ENCODE results near the gene FSD1. TPM values are rescaled to one million over a fixed set of nuclear protein-coding genes. Genes with fewer than 3 reads are reported as not detected.

Gene FSD1
- total RNA-seq, 1 donor: 4.6 TPM

Other genes with a start within 250 kb of the FSD1 start
- 31.2 TPM for gene ZBTB7A, start 237.7 kb upstream of the FSD1 start, total RNA-seq
- gene MAP2K2, start 180.5 kb upstream of the FSD1 start, total RNA-seq: 136 TPM
- gene CREB3L3, start 151.0 kb upstream of the FSD1 start, total RNA-seq: under 0.01 TPM
- 15.3 TPM for gene SIRT6, start 122.0 kb upstream of the FSD1 start, total RNA-seq
- 0.27 TPM for gene ANKRD24, start 121.9 kb upstream of the FSD1 start, total RNA-seq
- gene EBI3, start 75.1 kb upstream of the FSD1 start, total RNA-seq: 0.27 TPM
- 48.5 TPM for gene YJU2, start 57.5 kb upstream of the FSD1 start, total RNA-seq
- 2.4 TPM for gene SHD, start 25.3 kb upstream of the FSD1 start, total RNA-seq
- 36.1 TPM for gene TMIGD2, start 2.2 kb upstream of the FSD1 start, total RNA-seq
- 3.8 TPM for gene STAP2, start 34.2 kb downstream of the FSD1 start, total RNA-seq
- 22.4 TPM for gene MPND, start 39.0 kb downstream of the FSD1 start, total RNA-seq
- 25.9 TPM for gene SH3GL1, start 95.9 kb downstream of the FSD1 start, total RNA-seq
- gene CHAF1A, start 98.0 kb downstream of the FSD1 start, total RNA-seq: 35.3 TPM
- 69.7 TPM for gene UBXN6, start 153.2 kb downstream of the FSD1 start, total RNA-seq
- gene HDGFL2, start 167.7 kb downstream of the FSD1 start, total RNA-seq: 30.2 TPM
- under 0.01 TPM for gene PLIN4, start 213.9 kb downstream of the FSD1 start, total RNA-seq
- 0.27 TPM for gene PLIN5, start 230.6 kb downstream of the FSD1 start, total RNA-seq
- gene LRG1, start 235.4 kb downstream of the FSD1 start, total RNA-seq: 0.54 TPM

Measured in hematopoietic multipotent progenitor cell (in vitro differentiated cells).